Liver (tissue), 9 donors: ENCODE measurements around the gene TSPEAR. TPM values are rescaled to one million over a fixed set of nuclear protein-coding genes. Genes with fewer than 3 reads are reported as not detected.

Experiments used
- DNase-seq: peaks from one replicate; pipeline ENCODE4 v3.0.0-alpha.2; 2017; ENCODE audit warnings: low spot score
- H3K27ac ChIP-seq, 2 donors: one replicate each; pipeline ENCODE4 v1.7.0; 2013; ENCODE audit warnings: inconsistent platforms in 2 of 2, low read length in 2 of 2, control low read depth in 1 of 2, low read depth in 1 of 2, mild to moderate bottlenecking in 1 of 2
- H3K27me3 ChIP-seq, 4 donors: one replicate each; pipeline versions ENCODE4 v1.6.1 to v1.7.0; 2013; ENCODE audit warnings: low read length in 3 of 4, inconsistent platforms in 1 of 4, mild to moderate bottlenecking in 1 of 4, moderate library complexity in 1 of 4; ENCODE audit not compliant: control insufficient read depth in 4 of 4, insufficient read depth in 4 of 4
- H3K36me3 ChIP-seq, 4 donors: one replicate each; pipeline versions ENCODE4 v1.6.1 to v1.7.0; 2013; ENCODE audit warnings: low read length in 3 of 4, mild to moderate bottlenecking in 3 of 4, low read depth in 1 of 4, moderate library complexity in 1 of 4; ENCODE audit not compliant: control insufficient read depth in 4 of 4, insufficient read depth in 3 of 4
- H3K4me1 ChIP-seq, 4 donors: one replicate each; pipeline versions ENCODE4 v1.6.1 to v1.7.0; 2013; ENCODE audit warnings: low read length in 3 of 4, mild to moderate bottlenecking in 3 of 4, moderate library complexity in 1 of 4; ENCODE audit not compliant: control insufficient read depth in 4 of 4, insufficient read depth in 4 of 4
- H3K4me3 ChIP-seq, 3 donors: one replicate each; pipeline versions ENCODE4 v1.6.1 to v1.7.0; 2013; ENCODE audit warnings: low read length in 3 of 3, control low read depth in 1 of 3, low read depth in 1 of 3, mild to moderate bottlenecking in 1 of 3
- H3K9ac ChIP-seq, 2 donors: one replicate each; pipeline ENCODE4 v1.7.0; 2013; ENCODE audit warnings: low read length in 2 of 2, mild to moderate bottlenecking in 2 of 2, moderate library complexity in 2 of 2, control low read depth in 1 of 2, low read depth in 1 of 2
- H3K9me3 ChIP-seq, 4 donors: one replicate each; pipeline versions ENCODE4 v1.6.1 to v1.7.0; 2013; ENCODE audit warnings: low read length in 3 of 4; ENCODE audit not compliant: control insufficient read depth in 4 of 4
- ATF3 ChIP-seq: IDR thresholded peaks from 2 replicates; pipeline ENCODE4 v1.6.1; 2016; ENCODE audit warnings: antibody characterized with exemption
- CTCF ChIP-seq: fragments of 150-350 bp; IDR thresholded peaks from 2 replicates; pipeline ENCODE4 v1.5.1; 2017; ENCODE audit warnings: improper control_type of control experiment, low read depth, low read length; ENCODE audit not compliant: missing input control
- FOXA1 ChIP-seq: IDR thresholded peaks from 2 replicates; pipeline ENCODE4 v1.6.1; 2016; ENCODE audit warnings: antibody characterized with exemption
- FOXA2 ChIP-seq: IDR thresholded peaks from 2 replicates; pipeline ENCODE4 v1.6.1; 2016; ENCODE audit warnings: antibody characterized with exemption
- GABPA ChIP-seq, 2 donors: IDR thresholded peaks in 1 of 2; conservative IDR thresholded peaks in 1 of 2; 2 replicates each; pipeline ENCODE4 v1.6.1; 2016; ENCODE audit warnings: antibody characterized with exemption in 2 of 2, mild to moderate bottlenecking in 1 of 2, moderate library complexity in 1 of 2
- HNF4A ChIP-seq, 2 donors: conservative IDR thresholded peaks; 2 replicates each; pipeline ENCODE4 v1.6.1; 2016; ENCODE audit warnings: antibody characterized with exemption in 2 of 2, mild to moderate bottlenecking in 2 of 2
- JUND ChIP-seq, 2 donors: IDR thresholded peaks; 2 replicates each; pipeline ENCODE4 v1.6.1; 2016; ENCODE audit warnings: antibody characterized with exemption in 2 of 2
- RAD21 ChIP-seq, 2 donors: IDR thresholded peaks; 2 replicates each; pipeline ENCODE4 v1.6.1; 2016; ENCODE audit warnings: antibody characterized with exemption in 2 of 2, mild to moderate bottlenecking in 2 of 2
- REST ChIP-seq: IDR thresholded peaks from 2 replicates; pipeline ENCODE4 v1.6.1; 2016; ENCODE audit warnings: antibody characterized with exemption, mild to moderate bottlenecking
- ZBTB33 ChIP-seq: IDR thresholded peaks from 2 replicates; pipeline ENCODE4 v1.6.1; 2016; ENCODE audit warnings: antibody characterized with exemption
- WGBS: extraction: QIAGEN DNeasy Blood & Tissue Kit; methylation state at CpG from one replicate; pipeline ENCODE4 v1.1.7; 2013; 5-methylcytosine and 5-hydroxymethylcytosine counted together
- polyA plus RNA-seq, 2 donors: library from polyadenylated mRNA; stranded (reverse) in 1 of 2; unstranded in 1 of 2; fragments of 200-250 nt in 1 of 2; fragments of >200 nt in 1 of 2; fragmentation: Nextera tagmentation in 1 of 2; extraction: Ambion mirVana in 1 of 2; gene quantifications; one replicate each; pipeline versions ENCODE4 v1.2.1 to v1.2.3, GENCODE V29; 2013 to 2015
- total RNA-seq, 2 donors: library from RNA; depleted of rRNA; stranded (reverse); fragments of >200 nt; gene quantifications; one replicate each; pipeline ENCODE4 v1.2.3, GENCODE V29; 2014
- donor health status: healthy.
- donor health status: healthy.
- donor health status: healthy.
- donor health status: healthy.
- donor health status: healthy.

Gene TSPEAR
- total and polyA plus RNA-seq, 4 donors = under 0.01 to 0.14 (median 0.01) TPM; not detected in 1

GRCh38 chr21:44619886-44620285 lies 91.5 kb downstream of the TSPEAR start:
- no peaks in the 10 kb centered on the region for H3K4me1 ChIP-seq
- no peak overlapping the region for H3K27ac ChIP-seq
- H3K4me3 ChIP-seq = no peak overlapping the region
- no peak for DNase-seq
- no peak overlapping the region for H3K9ac ChIP-seq
- H3K9me3 ChIP-seq = peaks cover 0 to 8% (median 2%) of the 10 kb centered on the region in 4 donors
- H3K36me3 ChIP-seq = no peaks in the 10 kb centered on the region
- no peaks in the 10 kb centered on the region for H3K27me3 ChIP-seq
- WGBS = 85% methylated on average over 6 of the region's 6 CpGs
- TF ChIP-seq FOXA1 = no peak
- no peak for TF ChIP-seq ATF3
- TF ChIP-seq GABPA (IDR thresholded peaks at IDR 0.05 in 1 of 2, conservative IDR thresholded peaks at IDR 0.05 in 1 of 2) = no peak

- no peaks in the 10 kb centered on the region for H3K4me1 ChIP-seq
- no peak for DNase-seq
- 69% methylated on average over 3 of the region's 3 CpGs for WGBS
- no peak overlapping the region for H3K4me3 ChIP-seq
- no peaks in the 10 kb centered on the region for H3K36me3 ChIP-seq
- H3K9me3 ChIP-seq = peaks cover 0 to 5% (median 0%) of the 10 kb centered on the region in 4 donors
- no peaks in the 10 kb centered on the region for H3K27me3 ChIP-seq
- H3K27ac ChIP-seq = peak overlapping the region; percentile 7 to 26
- H3K9ac ChIP-seq = no peak overlapping the region
- TF ChIP-seq HNF4A (conservative IDR thresholded peaks at IDR 0.05) (no peak), ZBTB33 (no peak), JUND (IDR thresholded peaks at IDR 0.05) (no peak), RAD21 (IDR thresholded peaks at IDR 0.05) (no peak), ATF3 (no peak), REST (no peak), CTCF (no peak), FOXA2 (no peak)
These were observed 92.5 kb downstream of the TSPEAR start for GRCh38 chr21:44618909-44619308.
